GM19035 (cell line): Measurements from ENCODE around the gene PDE6A.
"Not testable (repeated sequence)": the region's sequence is repeated elsewhere in the genome, so short reads cannot be mapped to it uniquely, and the experiment has no call there.

Experiments
- ATAC-seq: cut with Tn5 transposase; IDR thresholded peaks from one replicate; pipeline ENCODE4 v1.9.1; 2021; ENCODE audit not compliant: unreplicated experiment

The PDE6A gene

GRCh38 chr5:149953436-149954121 lies 9.0 kb upstream of the PDE6A start:
- no peak for ATAC-seq

DNA sequence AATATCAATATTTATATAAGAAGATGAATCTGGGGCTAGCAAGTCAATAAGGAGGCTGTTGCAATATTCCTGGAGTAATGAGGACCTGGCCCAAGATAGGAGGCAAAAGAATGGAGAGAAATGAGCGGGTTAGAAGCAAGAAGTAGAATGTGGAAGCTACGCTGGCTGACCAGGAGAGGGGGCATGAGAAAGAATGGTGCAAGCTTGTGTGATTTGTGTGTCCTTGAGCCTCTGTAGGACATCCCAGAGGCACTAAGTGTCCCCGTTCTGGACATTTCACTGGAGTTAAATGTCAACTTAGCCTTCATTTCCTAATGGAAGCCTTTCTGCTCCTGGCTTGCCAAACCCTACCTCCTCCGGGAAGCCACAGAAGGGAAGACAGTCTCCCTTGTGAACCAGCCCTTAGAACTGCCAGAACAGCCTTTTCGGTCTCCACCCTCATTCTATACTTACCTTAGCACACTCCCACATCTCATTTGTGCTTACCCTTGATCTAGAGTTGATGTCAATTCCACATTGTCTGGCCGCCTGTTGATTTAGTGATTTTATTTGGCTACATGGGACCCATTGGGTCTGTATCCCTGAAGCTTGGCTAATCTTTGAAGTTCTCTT lies 6.7 kb upstream of the PDE6A start:
- ATAC-seq: no peak

- no peak for ATAC-seq
These were observed 4.4 kb upstream of the PDE6A start for GRCh38 chr5:149948993-149949392.

- ATAC-seq: no peak
These were observed 1.5 kb upstream of the PDE6A start for GRCh38 chr5:149946118-149946517.

GRCh38 chr5:149943177-149943949 lies 1.2 kb downstream of the PDE6A start:
- not testable (repeated sequence) for ATAC-seq

GRCh38 chr5:149942741-149943169 lies 1.8 kb downstream of the PDE6A start:
- ATAC-seq: not testable (repeated sequence)

DNA sequence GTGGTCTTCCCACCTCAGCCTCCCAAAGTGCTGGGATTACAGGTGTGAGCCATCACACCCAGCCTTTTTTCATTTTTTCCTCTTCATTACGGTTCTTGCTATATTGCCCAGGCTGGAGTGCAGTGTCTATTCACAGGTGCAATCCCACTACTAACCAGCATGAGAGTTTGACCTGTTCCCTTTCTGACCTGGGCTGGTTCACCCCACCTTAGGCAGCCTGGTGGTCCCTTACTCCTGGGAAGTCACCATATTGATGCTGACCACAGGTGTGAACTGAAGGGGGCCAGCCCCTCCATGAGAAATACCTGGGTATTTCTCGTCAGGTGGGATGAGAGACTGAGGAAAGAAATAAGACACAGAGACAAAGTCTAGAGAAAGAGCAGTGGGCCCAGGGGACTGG lies 2.4 kb downstream of the PDE6A start:
- ATAC-seq: no peak

- ATAC-seq: no peak
These were observed 2.8 kb downstream of the PDE6A start for GRCh38 chr5:149941795-149942194.

DNA sequence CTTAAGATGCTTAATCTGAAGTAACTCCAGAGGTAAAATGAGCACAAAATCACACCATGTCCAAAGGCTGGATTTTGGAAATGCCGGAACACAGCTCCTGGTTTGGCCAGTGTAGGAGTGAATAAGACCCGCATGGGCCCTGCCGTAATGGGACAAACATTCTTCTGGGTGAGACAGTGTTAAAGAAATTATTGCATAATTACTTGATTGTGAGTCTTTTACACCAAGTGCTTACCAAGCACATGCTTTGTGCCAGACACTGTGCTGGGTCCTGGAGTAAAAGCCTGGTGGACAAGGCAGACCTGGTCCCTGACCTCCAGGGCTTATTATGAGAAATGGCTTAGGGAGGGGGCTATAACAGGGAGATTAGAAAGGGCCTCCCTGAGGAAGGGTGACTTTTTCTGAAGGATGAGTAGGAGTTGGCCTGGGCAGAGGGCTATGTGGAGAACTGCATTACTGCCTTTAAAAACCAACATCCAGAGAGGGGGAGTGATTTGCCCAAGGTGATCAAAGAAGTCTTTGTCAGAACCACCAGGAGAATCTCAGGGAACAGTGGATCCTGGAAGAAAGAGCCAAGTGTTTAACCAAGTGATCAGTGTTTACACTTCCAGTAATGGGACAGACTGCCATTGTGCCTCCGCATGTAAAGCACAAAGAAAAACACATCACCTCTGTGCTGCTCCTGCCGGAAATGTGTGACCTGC lies 3.5 kb downstream of the PDE6A start:
- no peak for ATAC-seq

- no peak for ATAC-seq
These were observed 4.5 kb downstream of the PDE6A start for GRCh38 chr5:149940077-149940574.

- ATAC-seq: no peak
These were observed 5.0 kb downstream of the PDE6A start for GRCh38 chr5:149939546-149939945.

GRCh38 chr5:149938791-149939358 lies 5.7 kb downstream of the PDE6A start:
- ATAC-seq: no peak

GRCh38 chr5:149938279-149938678 lies 6.3 kb downstream of the PDE6A start:
- ATAC-seq: no peak

DNA sequence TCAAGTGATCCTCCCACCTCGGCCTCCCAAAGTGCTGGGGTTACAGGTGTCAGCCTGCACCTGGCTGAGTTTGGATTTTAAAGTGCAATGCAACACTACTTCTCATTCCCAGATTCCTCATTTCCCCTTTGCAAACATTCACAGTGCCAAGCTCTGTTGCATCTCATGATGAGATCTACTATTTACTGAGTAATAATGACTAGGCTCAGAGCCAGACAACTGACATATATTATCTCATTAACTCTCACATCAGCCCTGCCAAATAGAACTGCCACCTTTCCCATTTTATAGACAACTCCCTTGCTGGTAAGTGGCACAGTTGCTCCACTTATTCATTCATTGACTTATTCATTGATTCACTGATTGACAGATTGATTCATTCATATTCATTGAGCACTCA lies 7.0 kb downstream of the PDE6A start:
- no peak for ATAC-seq

DNA sequence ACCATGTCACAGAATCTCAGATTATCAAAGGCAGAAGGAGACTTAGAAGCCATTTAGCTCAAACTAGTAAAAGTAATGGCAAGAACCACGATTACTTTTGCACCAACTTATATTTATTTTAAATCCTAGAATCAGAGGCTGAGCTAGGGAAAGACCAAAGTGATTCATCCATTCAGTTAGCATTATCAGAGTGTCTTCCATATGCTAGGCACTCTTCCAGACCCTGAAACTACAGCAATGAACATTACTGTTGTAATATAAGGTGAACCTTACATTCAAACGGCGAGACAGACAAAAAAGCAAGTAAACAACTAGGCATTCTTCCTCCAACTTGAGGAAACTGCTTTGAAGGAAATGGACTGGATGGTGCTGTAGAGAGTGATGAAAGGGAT lies 7.9 kb downstream of the PDE6A start:
- no peak for ATAC-seq

- no peak for ATAC-seq
These were observed 8.4 kb downstream of the PDE6A start for GRCh38 chr5:149936044-149936699.

DNA sequence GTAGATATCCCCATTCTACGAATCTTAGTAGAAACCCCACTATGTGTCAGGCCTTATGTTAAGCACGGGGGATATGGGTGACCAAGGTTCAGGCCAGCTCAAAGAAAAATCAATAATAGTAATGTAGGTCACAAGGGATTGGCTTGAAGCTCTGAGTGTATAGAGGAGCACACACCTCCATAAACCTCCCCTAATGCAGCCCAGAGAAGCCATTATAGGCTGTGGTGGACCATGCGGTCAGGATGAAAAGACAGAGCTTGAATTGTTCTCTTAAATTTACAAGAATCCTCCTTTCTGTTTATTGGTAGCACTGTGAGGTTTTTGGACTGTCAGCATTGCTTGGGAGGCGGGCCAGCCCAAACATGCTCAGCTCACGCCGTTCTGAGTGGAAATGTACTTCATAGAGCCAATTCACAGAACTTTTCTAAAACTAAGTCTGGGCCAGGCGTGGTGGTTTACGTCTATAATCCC lies 9.1 kb downstream of the PDE6A start:
- ATAC-seq: no peak

- ATAC-seq: no peak
These were observed 11.9 kb downstream of the PDE6A start for GRCh38 chr5:149932445-149933350.

DNA sequence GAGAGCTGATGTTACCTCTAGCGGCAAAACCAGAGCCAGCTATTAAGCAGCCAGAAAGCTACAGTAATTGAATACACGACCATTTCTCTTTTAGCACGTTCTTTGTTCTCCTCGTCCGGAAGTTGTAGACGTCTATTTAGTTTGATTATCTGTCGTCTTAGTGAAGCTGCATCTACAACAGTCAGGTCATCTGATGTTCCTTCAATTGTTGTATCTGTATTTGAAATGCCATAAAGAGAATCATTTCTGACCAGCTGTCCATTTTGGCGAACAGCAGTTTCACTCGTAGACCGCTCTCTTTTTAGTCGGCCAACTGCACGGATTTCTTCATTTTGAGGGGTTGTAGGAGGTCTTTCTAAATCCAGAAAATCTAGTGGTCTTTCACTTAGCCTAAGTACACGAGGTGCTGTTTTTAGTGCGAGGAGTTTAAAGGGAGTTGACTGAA lies 12.6 kb downstream of the PDE6A start:
- no peak for ATAC-seq
